ENCODE results near the gene DDX4.
"Not testable (repeated sequence)": the region's sequence is repeated elsewhere in the genome, so short reads cannot be mapped to it uniquely, and the experiment has no call there.

DDX4 gene

GRCh38 chr5:55737793-55738192 lies at the start of gene DDX4:
TSS of gene DDX4 (plus strand) at chr5:55738061. CDS start at chr5:55738964, 903 bp downstream.
- DNase-seq, result no peak

- peak in 1 of 2 experiments; percentile 2 for DNase-seq
Observed at GRCh38 chr5:55691265-55692105, 46.4 kb upstream of the DDX4 start.

GRCh38 chr5:55692106-55692417 lies 45.8 kb upstream of the DDX4 start:
- no peak for DNase-seq

GRCh38 chr5:55692509-55692908 lies 45.4 kb upstream of the DDX4 start:
- DNase-seq, result no peak

GRCh38 chr5:55694152-55694830 lies 43.6 kb upstream of the DDX4 start:
- peak in 1 of 2 experiments; percentile 1 for DNase-seq

GRCh38 chr5:55696704-55697103 lies 41.2 kb upstream of the DDX4 start:
- not testable (repeated sequence) for DNase-seq

- no peak for DNase-seq
Observed at GRCh38 chr5:55699041-55699688, 38.7 kb upstream of the DDX4 start.

- no peak for DNase-seq
Observed at GRCh38 chr5:55700745-55701144, 37.1 kb upstream of the DDX4 start.

GRCh38 chr5:55701462-55702103 lies 36.3 kb upstream of the DDX4 start:
- DNase-seq, result no peak

GRCh38 chr5:55702598-55703345 lies 35.1 kb upstream of the DDX4 start:
- no peak for DNase-seq

- no peak for DNase-seq
Observed at GRCh38 chr5:55706230-55706629, 31.6 kb upstream of the DDX4 start.

- DNase-seq, result no peak
Observed at GRCh38 chr5:55708732-55709131, 29.1 kb upstream of the DDX4 start.

GRCh38 chr5:55711507-55712022 lies 26.3 kb upstream of the DDX4 start:
- DNase-seq, result no peak

GRCh38 chr5:55712023-55712859 lies 25.6 kb upstream of the DDX4 start, which contains the start of gene SLC38A9:
TSS of gene SLC38A9 (minus strand) at chr5:55712324. CDS start at chr5:55697958, 14,366 bp downstream.
- DNase-seq, result peak; percentile 89 to 90

- no peak for DNase-seq
Observed at GRCh38 chr5:55713871-55714270, 24.0 kb upstream of the DDX4 start.

GRCh38 chr5:55714339-55714738 lies 23.5 kb upstream of the DDX4 start:
- DNase-seq, result no peak

GRCh38 chr5:55714749-55715148 lies 23.1 kb upstream of the DDX4 start:
- DNase-seq, result no peak

- no peak for DNase-seq
Observed at GRCh38 chr5:55715519-55716078, 22.3 kb upstream of the DDX4 start.

- not testable (repeated sequence) for DNase-seq
Observed at GRCh38 chr5:55719026-55719425, 18.8 kb upstream of the DDX4 start.

GRCh38 chr5:55720188-55720703 lies 17.6 kb upstream of the DDX4 start:
- DNase-seq, result no peak

- no peak for DNase-seq
Observed at GRCh38 chr5:55724281-55724680, 13.6 kb upstream of the DDX4 start.

All from NCI-H187 (cell line).